KMS-11 (cell line): ENCODE measurements around the gene CIB4.

Source experiments
- H2AFZ ChIP-seq: fragments of 200-600 bp; sonication (generic); 2 replicates; pipeline ENCODE4 v1.6.1; 2016; ENCODE audit warnings: antibody characterized with exemption, mixed run types, low read depth
- H3K27ac ChIP-seq: fragments of 200-600 bp; sonication (generic); 2 replicates; pipeline ENCODE4 v1.6.1; 2016; ENCODE audit warnings: mild to moderate bottlenecking, mixed run types
- H3K27me3 ChIP-seq: fragments of 200-600 bp; sonication (generic); 2 replicates; pipeline ENCODE4 v1.6.1; 2017; ENCODE audit warnings: mild to moderate bottlenecking, low read depth, mixed run types, moderate library complexity; ENCODE audit not compliant: insufficient read depth
- H3K36me3 ChIP-seq: fragments of 200-600 bp; sonication (generic); 2 replicates; pipeline ENCODE4 v1.6.1; 2017; ENCODE audit warnings: mild to moderate bottlenecking, mixed run types; ENCODE audit not compliant: insufficient read depth
- H3K4me1 ChIP-seq: fragments of 200-600 bp; sonication (generic); 2 replicates; pipeline ENCODE4 v1.6.1; 2016; ENCODE audit warnings: mild to moderate bottlenecking, low read depth, mixed run types; ENCODE audit not compliant: poor library complexity, severe bottlenecking
- H3K4me2 ChIP-seq: fragments of 200-600 bp; sonication (generic); 2 replicates; pipeline ENCODE4 v1.7.0; 2016; ENCODE audit warnings: mild to moderate bottlenecking, mixed run types
- H3K4me3 ChIP-seq: fragments of 200-600 bp; sonication (generic); IDR thresholded peaks from 2 replicates; pipeline ENCODE4 v1.6.1; 2017; ENCODE audit warnings: low read depth, low read length, mixed read lengths; ENCODE audit not compliant: insufficient read depth
- H3K79me2 ChIP-seq: fragments of 200-600 bp; sonication (generic); 2 replicates; pipeline ENCODE4 v1.6.1; 2016; ENCODE audit warnings: low read depth, mixed run types; ENCODE audit not compliant: insufficient read depth
- H3K9ac ChIP-seq: fragments of 200-600 bp; sonication (generic); 2 replicates; pipeline ENCODE4 v1.6.1; 2016; ENCODE audit warnings: mild to moderate bottlenecking, mixed run types
- H4K20me1 ChIP-seq: fragments of 200-600 bp; sonication (generic); 2 replicates; pipeline ENCODE4 v1.6.1; 2016; ENCODE audit warnings: mild to moderate bottlenecking, mixed run types; ENCODE audit not compliant: insufficient read depth
- TF ChIP-seq, protein P1 (sequence below): fragments of 200-600 bp; sonication (generic); conservative IDR thresholded peaks from 2 replicates; pipeline ENCODE4 v1.6.1; 2017; ENCODE audit warnings: low read depth, mild to moderate bottlenecking, antibody characterized with exemption, low read length, moderate library complexity, mixed read lengths

CIB4 gene

DNA sequence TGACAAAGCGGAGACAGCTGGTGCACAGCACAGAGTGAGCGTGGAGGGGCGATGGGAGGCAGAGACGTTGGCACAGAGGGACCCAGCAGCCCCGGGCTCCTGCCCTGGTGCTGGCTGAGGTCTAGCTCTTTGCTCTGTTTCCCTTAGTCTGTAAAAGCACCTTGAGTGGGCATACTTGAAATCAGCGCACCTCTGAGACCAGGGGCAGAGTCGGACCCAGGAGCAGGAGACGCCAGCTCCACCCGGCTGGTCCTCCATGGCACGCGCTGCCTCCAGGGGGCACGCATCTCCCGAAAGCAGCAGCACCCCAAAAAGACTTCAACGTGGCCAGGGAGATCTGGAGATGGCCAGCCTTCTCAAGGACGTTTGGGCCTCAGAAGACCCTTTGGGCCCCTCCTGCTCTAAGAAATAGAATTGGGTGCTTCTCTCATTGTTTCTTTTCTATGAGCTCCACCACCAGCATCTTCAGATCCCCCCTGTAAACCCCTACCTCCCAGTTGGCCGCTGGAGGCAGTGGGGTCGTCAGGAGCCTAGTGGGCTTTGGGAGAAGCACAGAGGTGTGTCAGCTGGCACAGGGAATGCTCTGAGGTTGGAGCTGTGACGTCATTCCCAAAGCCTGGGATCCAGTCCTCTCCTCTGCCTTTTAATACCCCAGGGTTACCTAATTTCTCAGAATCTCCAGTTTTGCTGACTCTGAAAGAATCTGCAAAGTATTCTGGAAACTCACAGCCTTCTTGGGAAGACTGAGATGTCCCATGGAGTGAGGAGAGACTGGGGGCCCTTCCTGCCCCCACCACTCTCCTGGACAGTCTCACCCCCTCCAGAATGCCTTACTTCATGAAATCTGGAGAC, 58.9 kb downstream of the CIB4 start:
- no peak overlapping the region for H3K4me3 ChIP-seq
- no peak overlapping the region for H3K9ac ChIP-seq
- no peak overlapping the region for H3K27ac ChIP-seq
- peaks cover 98% of the 10 kb centered on the region for H3K27me3 ChIP-seq
- no peaks in the 10 kb centered on the region for H4K20me1 ChIP-seq
- TF ChIP-seq, protein P1, sequence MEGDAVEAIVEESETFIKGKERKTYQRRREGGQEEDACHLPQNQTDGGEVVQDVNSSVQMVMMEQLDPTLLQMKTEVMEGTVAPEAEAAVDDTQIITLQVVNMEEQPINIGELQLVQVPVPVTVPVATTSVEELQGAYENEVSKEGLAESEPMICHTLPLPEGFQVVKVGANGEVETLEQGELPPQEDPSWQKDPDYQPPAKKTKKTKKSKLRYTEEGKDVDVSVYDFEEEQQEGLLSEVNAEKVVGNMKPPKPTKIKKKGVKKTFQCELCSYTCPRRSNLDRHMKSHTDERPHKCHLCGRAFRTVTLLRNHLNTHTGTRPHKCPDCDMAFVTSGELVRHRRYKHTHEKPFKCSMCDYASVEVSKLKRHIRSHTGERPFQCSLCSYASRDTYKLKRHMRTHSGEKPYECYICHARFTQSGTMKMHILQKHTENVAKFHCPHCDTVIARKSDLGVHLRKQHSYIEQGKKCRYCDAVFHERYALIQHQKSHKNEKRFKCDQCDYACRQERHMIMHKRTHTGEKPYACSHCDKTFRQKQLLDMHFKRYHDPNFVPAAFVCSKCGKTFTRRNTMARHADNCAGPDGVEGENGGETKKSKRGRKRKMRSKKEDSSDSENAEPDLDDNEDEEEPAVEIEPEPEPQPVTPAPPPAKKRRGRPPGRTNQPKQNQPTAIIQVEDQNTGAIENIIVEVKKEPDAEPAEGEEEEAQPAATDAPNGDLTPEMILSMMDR: no peak
- no peaks in the 10 kb centered on the region for H3K79me2 ChIP-seq
- no peak overlapping the region for H3K4me2 ChIP-seq
- H2AFZ ChIP-seq: no peak overlapping the region
- H3K4me1 ChIP-seq: no peaks in the 10 kb centered on the region
- no peaks in the 10 kb centered on the region for H3K36me3 ChIP-seq

DNA sequence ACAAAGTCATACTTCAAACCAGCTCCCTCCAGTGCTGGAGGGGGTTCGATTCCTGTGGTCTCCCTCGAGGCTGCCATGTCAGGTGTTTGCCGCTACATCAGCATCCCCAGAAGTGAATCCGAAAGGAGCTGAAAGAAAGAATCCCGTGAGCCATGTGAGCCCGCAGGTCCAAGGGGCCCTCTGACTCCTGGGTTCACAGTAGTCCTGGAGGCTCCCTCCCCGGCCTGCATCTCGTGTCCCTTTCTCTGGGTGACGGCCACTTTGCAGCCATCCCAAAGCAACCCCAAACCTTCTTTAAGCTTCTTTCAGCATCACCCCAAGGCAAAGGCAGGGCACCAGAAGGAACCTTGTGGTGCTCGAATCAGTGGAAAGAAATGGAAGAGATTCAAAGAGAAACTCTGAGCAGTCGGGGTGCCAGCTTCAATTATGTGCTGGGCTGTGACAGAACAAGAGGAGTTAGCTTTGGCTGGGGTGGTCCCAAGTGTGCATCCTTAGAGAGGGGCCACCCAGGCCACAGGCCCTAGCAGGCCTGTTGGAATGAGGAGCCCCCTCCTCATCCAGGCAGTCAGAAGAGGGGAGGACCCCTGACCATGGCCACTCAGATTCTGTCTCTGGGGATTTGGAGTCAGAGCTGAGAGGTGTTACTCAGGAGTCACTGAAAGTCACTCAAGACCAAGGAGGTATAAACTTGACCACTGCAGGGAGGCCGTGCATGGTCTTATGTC, 59.7 kb downstream of the CIB4 start:
- no peaks in the 10 kb centered on the region for H3K4me1 ChIP-seq
- no peak overlapping the region for H3K4me2 ChIP-seq
- H2AFZ ChIP-seq: no peak overlapping the region
- no peak overlapping the region for H3K9ac ChIP-seq
- H4K20me1 ChIP-seq: no peaks in the 10 kb centered on the region
- peaks cover 96% of the 10 kb centered on the region for H3K27me3 ChIP-seq
- H3K79me2 ChIP-seq: no peaks in the 10 kb centered on the region
- TF ChIP-seq, protein P1: no peak
- no peak overlapping the region for H3K4me3 ChIP-seq
- no peak overlapping the region for H3K27ac ChIP-seq
- H3K36me3 ChIP-seq: no peaks in the 10 kb centered on the region

DNA sequence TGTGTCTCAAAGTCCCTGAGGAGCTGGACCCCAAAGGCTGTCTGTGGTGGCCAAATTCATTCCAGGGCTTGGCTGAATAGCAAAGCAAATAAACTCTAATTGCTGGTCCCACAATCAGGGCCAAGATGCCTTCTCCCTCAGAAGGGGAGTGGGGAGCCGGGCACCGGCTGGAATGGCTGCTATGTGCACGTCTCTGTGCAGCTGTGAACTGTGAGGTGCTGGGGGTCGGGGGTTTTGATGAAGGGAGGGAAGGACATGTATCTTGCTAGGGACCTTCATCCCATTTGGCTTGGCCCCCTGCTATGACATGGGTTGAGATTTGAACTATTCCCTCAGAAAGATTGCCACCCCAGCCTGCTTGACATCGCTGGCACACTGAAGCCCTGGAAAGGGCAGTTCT, 60.4 kb downstream of the CIB4 start:
- peaks cover 94% of the 10 kb centered on the region for H3K27me3 ChIP-seq

DNA sequence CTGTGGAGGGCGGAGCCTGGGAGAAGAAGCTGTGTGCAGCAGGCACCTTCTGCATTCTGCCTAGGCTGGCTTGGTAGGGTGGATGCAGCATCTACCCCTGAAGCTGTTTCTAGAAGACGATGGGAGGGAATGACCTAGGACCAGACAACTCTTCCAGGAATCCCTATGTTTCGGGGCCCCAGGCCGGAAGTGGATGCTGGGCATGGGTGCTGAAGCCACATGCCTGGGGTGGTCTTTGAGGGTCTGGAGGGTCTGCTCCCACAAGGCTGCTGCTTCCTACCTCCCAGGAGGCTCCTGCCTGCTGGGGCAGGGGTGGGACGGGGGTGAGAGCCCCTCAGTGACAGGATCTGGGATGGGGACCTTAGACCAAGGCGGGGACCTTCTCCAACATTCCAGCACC, 61.0 kb downstream of the CIB4 start:
- Histone ChIP-seq H3K27me3 (peaks cover 93% of the 10 kb centered on the region), H3K4me2 (no peak overlapping the region), H3K4me3 (no peak overlapping the region), H3K36me3 (no peaks in the 10 kb centered on the region), H2AFZ (no peak overlapping the region), H4K20me1 (no peaks in the 10 kb centered on the region), H3K27ac (no peak overlapping the region), H3K9ac (no peak overlapping the region), H3K4me1 (no peaks in the 10 kb centered on the region), H3K79me2 (no peaks in the 10 kb centered on the region)
- TF ChIP-seq, protein P1: no peak

More for the DNA sequence above, 60.4 kb downstream of the CIB4 start:
- Histone ChIP-seq H2AFZ (no peak overlapping the region), H4K20me1 (no peaks in the 10 kb centered on the region), H3K4me1 (no peaks in the 10 kb centered on the region), H3K27ac (no peak overlapping the region), H3K4me2 (no peak overlapping the region), H3K79me2 (no peaks in the 10 kb centered on the region), H3K36me3 (no peaks in the 10 kb centered on the region), H3K9ac (no peak overlapping the region), H3K4me3 (no peak overlapping the region)
- TF ChIP-seq, protein P1: no peak
